Keratinocyte (primary cell): Measurements from ENCODE around the gene TXLNB. TPM values are rescaled to one million over a fixed set of nuclear protein-coding genes. Genes with fewer than 3 reads are reported as not detected.

ENCODE experiments used
- DNase-seq: peaks from one replicate; pipeline ENCODE4 v3.0.0-alpha.2; 2011; ENCODE audit warnings: low read depth, missing footprints, low spot score
- FAIRE-seq: peaks from 2 replicates; lab custom pipeline; 2011; peaks lifted over from hg19 to GRCh38; lab: Jason Lieb, UNC
- H2AFZ ChIP-seq: 2 replicates; pipeline ENCODE4 v1.6.0; 2012; ENCODE audit warnings: low read length, control low read depth, inconsistent platforms; ENCODE audit not compliant: control insufficient read depth
- H3K27ac ChIP-seq: 2 replicates; pipeline ENCODE4 v1.5.1; 2011; ENCODE audit warnings: low read length; ENCODE audit not compliant: control insufficient read depth, insufficient read depth
- H3K27me3 ChIP-seq: 3 replicates; pipeline ENCODE4 v1.6.0; 2011; ENCODE audit warnings: low read length; ENCODE audit not compliant: control insufficient read depth, insufficient read depth; ENCODE audit errors: extremely low read depth
- H3K36me3 ChIP-seq, 2 experiments: 2 replicates in 1 of 2; 3 replicates in 1 of 2; pipeline ENCODE4 v1.5.1; 2011; ENCODE audit warnings: low read length in 2 of 2, mild to moderate bottlenecking in 1 of 2; ENCODE audit not compliant: control insufficient read depth in 2 of 2, insufficient read depth in 2 of 2; ENCODE audit errors: extremely low read depth in 1 of 2
- H3K4me1 ChIP-seq: 3 replicates; pipeline ENCODE4 v1.5.1; 2011; ENCODE audit warnings: low read length; ENCODE audit not compliant: control insufficient read depth, insufficient read depth; ENCODE audit errors: extremely low read depth
- H3K4me2 ChIP-seq: 3 replicates; pipeline ENCODE4 v1.6.0; 2011; ENCODE audit warnings: low read depth, low read length; ENCODE audit not compliant: control insufficient read depth, insufficient read depth; ENCODE audit errors: extremely low read depth
- H3K4me3 ChIP-seq, 3 experiments: fragments of 200-600 bp in 1 of 3; sonication (generic) in 1 of 3; 2 replicates in 2 of 3; 3 replicates in 1 of 3; pipeline ENCODE4 v1.5.1; 2011 to 2016; ENCODE audit warnings: low read length in 3 of 3, mild to moderate bottlenecking in 3 of 3, control low read depth in 2 of 3, inconsistent platforms in 1 of 3, low read depth in 1 of 3, mixed read lengths in 1 of 3, mixed run types in 1 of 3, moderate library complexity in 1 of 3; ENCODE audit not compliant: control insufficient read depth in 2 of 3, insufficient read depth in 2 of 3; ENCODE audit errors: extremely low read depth in 1 of 3
- H3K79me2 ChIP-seq: 2 replicates; pipeline ENCODE4 v1.6.0; 2012; ENCODE audit warnings: low read length; ENCODE audit not compliant: control insufficient read depth, insufficient read depth
- H3K9ac ChIP-seq: 3 replicates; pipeline ENCODE4 v1.6.0; 2011; ENCODE audit warnings: low read length; ENCODE audit not compliant: control insufficient read depth, insufficient read depth; ENCODE audit errors: extremely low read depth
- H3K9me1 ChIP-seq: 3 replicates; pipeline ENCODE4 v1.6.0; 2011; ENCODE audit warnings: low read length; ENCODE audit not compliant: control insufficient read depth, insufficient read depth; ENCODE audit errors: extremely low read depth
- H3K9me3 ChIP-seq: 2 replicates; pipeline ENCODE4 v1.5.1; 2012; ENCODE audit warnings: low read depth, low read length; ENCODE audit not compliant: control insufficient read depth
- H4K20me1 ChIP-seq: 3 replicates; pipeline ENCODE4 v1.6.0; 2011; ENCODE audit warnings: low read length; ENCODE audit not compliant: control insufficient read depth, insufficient read depth; ENCODE audit errors: extremely low read depth
- CTCF ChIP-seq, 3 experiments: IDR thresholded peaks in 1 of 3; conservative IDR thresholded peaks in 1 of 3; optimal IDR thresholded peaks in 1 of 3; 2 replicates in 2 of 3; 3 replicates in 1 of 3; pipeline versions ENCODE3 to v1.5.1; 2011; ENCODE audit warnings: low read length in 3 of 3, mild to moderate bottlenecking in 3 of 3, moderate library complexity in 2 of 3, control low read depth in 1 of 3, inconsistent platforms in 1 of 3; ENCODE audit not compliant: insufficient read depth in 2 of 3; ENCODE audit errors: extremely low read depth in 1 of 3
- EZH2 ChIP-seq: IDR thresholded peaks from one replicate; pipeline ENCODE4 v1.6.1; 2012; ENCODE audit warnings: inconsistent platforms, mild to moderate bottlenecking, low read length, moderate library complexity
- dilution Hi-C: fragments of 300-500 bp; cut with MboI; formaldehyde crosslinking; loops from one replicate; pipeline ENCODE4 v1.7.0; 2020; ENCODE audit warnings: low sequenced_read_pairs; ENCODE audit not compliant: extremely low pct_ligation_motif_present
- polyA plus RNA-seq, 5 experiments: library from polyadenylated mRNA; depleted of rRNA in 3 of 5; stranded (reverse) in 3 of 5; stranded (forward) in 1 of 5; unstranded in 1 of 5; fragments of >200 nt; gene quantifications; 1 replicate in 1 of 5; 2 replicates in 3 of 5; 3 replicates in 1 of 5; pipeline versions ENCODE4 v1.2.1 to v1.2.3, GENCODE V29; 2011 to 2012; ENCODE audit warnings: missing spikeins in 2 of 5, low read depth in 1 of 5, low replicate concordance in 1 of 5

Gene TXLNB
- polyA plus RNA-seq, 1 donor (not counting 4 experiments of a cell fraction or from before 2014, with no cell fraction given) = 0.03 TPM

- no peak overlapping the region for H2AFZ ChIP-seq
- no peak for DNase-seq
- no peaks in the 10 kb centered on the region for H3K4me1 ChIP-seq
- no peak overlapping the region for H3K9ac ChIP-seq
- H4K20me1 ChIP-seq = no peaks in the 10 kb centered on the region
- no peak for FAIRE-seq
- no peaks in the 10 kb centered on the region for H3K36me3 ChIP-seq
- no peaks in the 10 kb centered on the region for H3K27me3 ChIP-seq
- H3K9me1 ChIP-seq = no peaks in the 10 kb centered on the region
- no peaks in the 10 kb centered on the region for H3K9me3 ChIP-seq
- H3K79me2 ChIP-seq = no peaks in the 10 kb centered on the region
- no peak overlapping the region for H3K4me2 ChIP-seq
- dilution Hi-C loops = no loop called here
- no peak for TF ChIP-seq CTCF (optimal IDR thresholded peaks at IDR 0.05 in 1 of 3, IDR thresholded peaks at IDR 0.05 in 1 of 3, conservative IDR thresholded peaks at IDR 0.05 in 1 of 3; ENCODE audit: extremely low read depth in 1 of 3, insufficient read depth in 2 of 3, low read length in 3 of 3)
- no peak for TF ChIP-seq EZH2
- no peak overlapping the region for H3K27ac ChIP-seq
- no peak overlapping the region for H3K4me3 ChIP-seq
Observed at GRCh38 chr6:139248911-139249310, 42.9 kb downstream of the TXLNB start.

- Histone ChIP-seq H3K9ac (no peak overlapping the region), H3K4me1 (no peaks in the 10 kb centered on the region), H4K20me1 (no peaks in the 10 kb centered on the region), H3K27me3 (no peaks in the 10 kb centered on the region), H3K4me3 (no peak overlapping the region), H3K36me3 (no peaks in the 10 kb centered on the region), H3K4me2 (no peak overlapping the region), H3K9me3 (no peaks in the 10 kb centered on the region), H3K27ac (no peak overlapping the region), H3K9me1 (no peaks in the 10 kb centered on the region), H3K79me2 (no peaks in the 10 kb centered on the region), H2AFZ (no peak overlapping the region)
- no peak for FAIRE-seq
- TF ChIP-seq EZH2 (no peak), CTCF (optimal IDR thresholded peaks at IDR 0.05 in 1 of 3, IDR thresholded peaks at IDR 0.05 in 1 of 3, conservative IDR thresholded peaks at IDR 0.05 in 1 of 3; ENCODE audit: extremely low read depth in 1 of 3, insufficient read depth in 2 of 3, low read length in 3 of 3) (no peak)
- no peak for DNase-seq
- dilution Hi-C loops = no loop called here
Observed at GRCh38 chr6:139247618-139248017, 44.2 kb downstream of the TXLNB start.
